Pancreas (tissue), 10 donors: ENCODE data around the gene HEATR5A. TPM values are rescaled to one million over a fixed set of nuclear protein-coding genes. Genes with fewer than 3 reads are reported as not detected.
"Not testable (repeated sequence)": the region's sequence is repeated elsewhere in the genome, so short reads cannot be mapped to it uniquely, and the experiment has no call there.

Experiments
- ATAC-seq, 4 donors: fragments of 200-7000 bp; cut with Tn5 transposase; one replicate each; pipeline versions ENCODE4 v1.8.0 to v1.9.1; 2020; ENCODE audit warnings: mild to moderate bottlenecking in 4 of 4, moderate library complexity in 4 of 4
- DNase-seq, 6 donors: peaks; one replicate each; pipeline ENCODE4 v3.0.0-alpha.2; 2020
- FAIRE-seq: peaks from 2 replicates; lab custom pipeline; 2012; peaks lifted over from hg19 to GRCh38; lab: Jason Lieb, UNC
- H3K27ac ChIP-seq, 4 donors: fragments of 200-600 bp; sonication (generic); 1 replicate in 3 of 4; 2 replicates in 1 of 4; pipeline versions ENCODE4 v1.5.0 to v1.8.0; 2020
- H3K27me3 ChIP-seq, 4 donors: fragments of 200-600 bp; one replicate each; pipeline ENCODE4 v1.8.0; 2021
- H3K36me3 ChIP-seq, 3 donors: fragments of 200-600 bp; sonication (generic) in 1 of 3; one replicate each; pipeline versions ENCODE4 v1.5.0 to v1.8.0; 2020 to 2021
- H3K4me1 ChIP-seq, 3 donors: fragments of 200-600 bp; one replicate each; pipeline ENCODE4 v1.8.0; 2021
- H3K4me3 ChIP-seq, 4 donors: fragments of 200-600 bp; sonication (generic) in 2 of 4; one replicate each; pipeline versions ENCODE4 v1.5.0 to v1.8.0; 2020 to 2021
- H3K9me3 ChIP-seq, 4 donors: fragments of 200-600 bp; one replicate each; pipeline ENCODE4 v1.8.0; 2021
- WGBS, 2 donors: extraction: QIAGEN DNeasy Blood & Tissue Kit; methylation state at CpG; one replicate each; pipeline ENCODE4 v1.1.7; 2013; 5-methylcytosine and 5-hydroxymethylcytosine counted together
- intact Hi-C, 3 donors: fragments of 100-400 bp; cut with DNase I; formaldehyde crosslinking; loops; one replicate each; pipeline versions ENCODE4 v1.11.1 to v1.14.2; 2022
- polyA plus RNA-seq, 2 donors: library from polyadenylated mRNA; stranded (reverse); fragments of 200-250 nt; gene quantifications; one replicate each; pipeline ENCODE4 v1.2.3, GENCODE V29; 2013
- total RNA-seq, 6 donors: library from RNA; stranded (reverse); fragmentation: NEBNext Ultra II Directional in 4 of 6; extraction: Animal tissue kit (Norgen Biotek cat#: 25700) in 4 of 6; gene quantifications; one replicate each; pipeline versions ENCODE4 v1.2.1 to v1.2.4, GENCODE V29; 2021 to 2023
- TF ChIP-seq, protein P1 (sequence below), 4 donors: fragments of 200-600 bp; sonication (generic) in 3 of 4; IDR thresholded peaks; one replicate each; pipeline versions ENCODE4 v1.5.0 to v1.8.0; 2021; ENCODE audit warnings: antibody characterized with exemption in 4 of 4
- donor health status: healthy with polysubstance abuse.
- donor health status: DM: no; HTN: no; CAD: no; lungs with moderate emphysema.
- donor health status: DM: no; HTN: no; CAD: no.
- donor health status: control.
- donor health status: control.
- donor health status: Bipolar disorder and iron deficiency.
- donor health status: DM: yes; HTN: yes; CAD: no.
- donor health status: DM: no; HTN: no; CAD: no.
- donor health status: DM: no; HTN: no; CAD: no.
- donor health status: DM: yes; HTN: yes; CAD: no.

The HEATR5A gene
- total RNA-seq, result 10 to 100 TPM in 4 of 6 donors, 1 to 10 TPM in 2; 8.0 to 18.3 (median 11.5) TPM
- 1 to 10 TPM; 4.3 to 5.8 TPM for polyA plus RNA-seq

GRCh38 chr14:31420319-31421111 lies at the start of gene HEATR5A:
Gene HEATR5A (minus strand): TSS chr14:31420550. CDS start chr14:31402975, 17,575 bp downstream.
- WGBS, 2 donors, result 1% methylated on average over 45 to 56 of the region's 56 CpGs
- peak within 1 kb of the TSS; percentile 76 to 86 (median 80) for H3K27ac ChIP-seq
- TF ChIP-seq, protein P1, sequence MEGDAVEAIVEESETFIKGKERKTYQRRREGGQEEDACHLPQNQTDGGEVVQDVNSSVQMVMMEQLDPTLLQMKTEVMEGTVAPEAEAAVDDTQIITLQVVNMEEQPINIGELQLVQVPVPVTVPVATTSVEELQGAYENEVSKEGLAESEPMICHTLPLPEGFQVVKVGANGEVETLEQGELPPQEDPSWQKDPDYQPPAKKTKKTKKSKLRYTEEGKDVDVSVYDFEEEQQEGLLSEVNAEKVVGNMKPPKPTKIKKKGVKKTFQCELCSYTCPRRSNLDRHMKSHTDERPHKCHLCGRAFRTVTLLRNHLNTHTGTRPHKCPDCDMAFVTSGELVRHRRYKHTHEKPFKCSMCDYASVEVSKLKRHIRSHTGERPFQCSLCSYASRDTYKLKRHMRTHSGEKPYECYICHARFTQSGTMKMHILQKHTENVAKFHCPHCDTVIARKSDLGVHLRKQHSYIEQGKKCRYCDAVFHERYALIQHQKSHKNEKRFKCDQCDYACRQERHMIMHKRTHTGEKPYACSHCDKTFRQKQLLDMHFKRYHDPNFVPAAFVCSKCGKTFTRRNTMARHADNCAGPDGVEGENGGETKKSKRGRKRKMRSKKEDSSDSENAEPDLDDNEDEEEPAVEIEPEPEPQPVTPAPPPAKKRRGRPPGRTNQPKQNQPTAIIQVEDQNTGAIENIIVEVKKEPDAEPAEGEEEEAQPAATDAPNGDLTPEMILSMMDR (IDR thresholded peaks at IDR 0.05), result no peak
- no peaks in the 10 kb centered on the region for H3K27me3 ChIP-seq
- intact Hi-C loops, result no loop called here
- FAIRE-seq (no peak), ATAC-seq (peak; percentile 95 to 99 (median 97)), DNase-seq (peak; percentile 93 to 99 (median 96))
- peak within 1 kb of the TSS; percentile 78 to 88 (median 82) for H3K4me3 ChIP-seq
- peaks cover 5 to 28% (median 12%) of the 10 kb centered on the region in 3 donors for H3K4me1 ChIP-seq
- H3K36me3 ChIP-seq, result no peaks in the 10 kb centered on the region
- no peaks in the 10 kb centered on the region for H3K9me3 ChIP-seq

GRCh38 chr14:31466554-31466953 lies 46.2 kb upstream of the HEATR5A start:
- Histone ChIP-seq H3K27me3 (no peaks in the 10 kb centered on the region), H3K4me3 (no peak overlapping the region), H3K9me3 (no peaks in the 10 kb centered on the region), H3K27ac (no peak overlapping the region), H3K36me3 (no peaks in the 10 kb centered on the region), H3K4me1 (no peaks in the 10 kb centered on the region)
- intact Hi-C loops, result no loop called here
- no peak for FAIRE-seq
- ATAC-seq, result no peak
- no peak for DNase-seq
- TF ChIP-seq, protein P1 (IDR thresholded peaks at IDR 0.05), result no peak
- WGBS, 2 donors, result 77 to 83% methylated on average over 6 of the region's 6 CpGs

- Histone ChIP-seq H3K27ac (no peak overlapping the region), H3K4me1 (no peaks in the 10 kb centered on the region), H3K36me3 (no peaks in the 10 kb centered on the region), H3K4me3 (no peak overlapping the region), H3K27me3 (no peaks in the 10 kb centered on the region), H3K9me3 (no peaks in the 10 kb centered on the region)
- TF ChIP-seq, protein P1 (IDR thresholded peaks at IDR 0.05), result no peak
- intact Hi-C loops, result no loop called here
- ATAC-seq (no peak), FAIRE-seq (no peak), DNase-seq (no peak)
Observed at GRCh38 chr14:31465111-31465510, 44.8 kb upstream of the HEATR5A start.

- DNase-seq, ATAC-seq, H3K4me3 ChIP-seq, FAIRE-seq, H3K4me1 ChIP-seq, H3K27ac ChIP-seq, H3K27me3 ChIP-seq, intact Hi-C loops, H3K36me3 ChIP-seq, H3K9me3 ChIP-seq: not testable (repeated sequence)
- 81 to 86% methylated on average over 2 of the region's 2 CpGs for WGBS, 2 donors
Observed at GRCh38 chr14:31462450-31462849, 42.1 kb upstream of the HEATR5A start.

- TF ChIP-seq, protein P1 (IDR thresholded peaks at IDR 0.05), result no peak
- intact Hi-C loops, result no loop called here
- no peak overlapping the region for H3K27ac ChIP-seq
- no peaks in the 10 kb centered on the region for H3K36me3 ChIP-seq
- no peak overlapping the region for H3K4me3 ChIP-seq
- H3K27me3 ChIP-seq, result no peaks in the 10 kb centered on the region
- H3K9me3 ChIP-seq, result no peaks in the 10 kb centered on the region
- FAIRE-seq (no peak), ATAC-seq (no peak), DNase-seq (no peak)
- WGBS, 2 donors, result 81 to 93% methylated on average over 3 of the region's 3 CpGs
- H3K4me1 ChIP-seq, result peaks cover 0 to 9% (median 0%) of the 10 kb centered on the region in 3 donors
Observed at GRCh38 chr14:31461545-31461944, 41.2 kb upstream of the HEATR5A start.
